CD4-positive, alpha-beta T cell treated with Interferon alpha-2 for 1 hour (primary cell): ENCODE results near the gene JAML.

ENCODE experiments used
- DNase-seq, 2 donors: peaks; one replicate each; pipeline ENCODE4 v3.0.0-alpha.2; 2020 to 2022

JAML gene

DNA sequence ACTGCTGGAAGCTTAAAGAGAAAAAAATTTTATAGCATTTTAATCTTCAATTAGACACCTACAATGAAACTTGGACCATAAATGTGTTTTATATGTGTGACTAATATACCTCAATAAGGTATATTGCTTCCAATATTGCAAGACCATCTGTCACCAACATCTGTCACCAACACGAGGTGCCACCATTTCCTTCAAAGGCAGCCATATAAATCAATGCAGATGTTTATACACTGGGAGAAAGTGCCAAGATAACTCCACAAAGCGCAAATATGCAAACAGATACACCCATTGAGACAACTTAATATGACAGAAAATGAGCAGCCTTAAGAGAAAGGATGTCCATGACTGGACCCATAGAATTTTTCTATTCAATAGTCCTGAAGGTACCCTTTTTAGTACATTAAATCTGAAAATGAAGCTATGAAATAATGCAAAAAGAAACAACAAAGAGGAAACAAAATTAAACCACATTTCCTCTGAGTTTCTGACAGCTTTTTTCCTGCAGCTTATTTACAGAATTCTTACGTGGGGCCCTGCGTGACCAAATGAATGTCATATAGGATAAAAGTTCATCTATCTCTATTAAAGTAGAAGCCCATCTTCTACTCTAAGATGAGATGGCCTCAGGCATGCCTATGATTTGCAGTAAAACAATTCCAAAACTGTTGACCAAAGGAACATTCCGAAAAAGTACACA lies 14.8 kb upstream of the JAML start:
- DNase-seq = no peak

DNA sequence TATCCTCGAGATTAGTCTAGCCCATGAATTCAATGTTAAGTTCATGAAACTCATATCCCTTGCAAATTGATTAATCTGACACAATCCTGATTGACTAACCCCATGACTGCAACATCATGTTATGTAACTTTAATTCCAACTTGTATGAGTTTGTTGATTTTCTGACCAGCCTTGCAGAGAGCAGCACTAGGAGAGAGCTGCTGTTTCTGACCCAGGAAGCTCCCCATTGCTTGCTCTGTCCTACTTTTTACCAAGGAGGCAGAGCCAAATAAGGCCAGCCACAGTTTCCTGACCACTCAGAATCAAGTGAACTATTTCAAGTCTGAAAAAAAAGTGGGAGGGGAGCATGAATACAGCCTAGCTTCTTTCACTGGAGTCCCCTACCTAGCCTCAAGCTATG lies 14.1 kb upstream of the JAML start:
- DNase-seq = no peak

DNA sequence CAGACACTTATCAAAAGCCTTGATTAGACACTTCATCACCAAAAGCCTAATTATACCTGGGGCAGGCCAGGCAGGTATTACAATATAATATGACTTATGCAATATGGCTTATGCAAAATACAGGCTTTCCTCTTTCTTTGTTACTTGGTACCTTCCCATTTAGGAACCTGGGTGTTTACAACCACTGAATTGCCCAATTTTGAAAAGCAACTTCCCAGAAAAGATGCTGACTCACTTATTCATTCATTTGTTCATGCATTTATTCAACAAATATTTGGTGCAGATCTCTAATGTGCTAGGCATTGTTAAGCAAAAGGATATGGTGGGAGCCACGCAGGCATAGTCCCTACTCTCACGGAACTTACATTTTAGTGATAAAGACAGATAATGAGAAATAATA lies 13.6 kb upstream of the JAML start:
- DNase-seq = no peak

- no peak for DNase-seq
Measured at GRCh38 chr11:118236170-118236569, 11.4 kb upstream of the JAML start.

DNA sequence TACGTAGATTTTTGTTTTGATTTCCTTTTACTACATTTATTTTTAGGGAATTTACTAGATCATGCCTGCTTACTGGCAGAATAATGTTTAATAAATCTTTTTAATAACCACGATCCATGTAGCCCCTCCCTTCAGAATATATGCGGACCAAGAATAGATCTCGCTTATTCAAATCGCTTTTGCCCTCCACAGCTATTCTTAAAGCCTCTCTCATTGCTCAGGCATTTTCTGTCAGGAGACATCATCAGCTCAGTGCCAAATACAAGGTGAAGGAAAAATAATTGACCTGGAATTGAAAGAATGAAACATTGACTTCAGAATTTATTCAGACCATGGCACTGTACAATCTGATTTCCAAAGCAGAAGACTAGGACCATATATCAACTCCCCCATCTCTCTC lies 10.0 kb upstream of the JAML start:
- DNase-seq = no peak

DNA sequence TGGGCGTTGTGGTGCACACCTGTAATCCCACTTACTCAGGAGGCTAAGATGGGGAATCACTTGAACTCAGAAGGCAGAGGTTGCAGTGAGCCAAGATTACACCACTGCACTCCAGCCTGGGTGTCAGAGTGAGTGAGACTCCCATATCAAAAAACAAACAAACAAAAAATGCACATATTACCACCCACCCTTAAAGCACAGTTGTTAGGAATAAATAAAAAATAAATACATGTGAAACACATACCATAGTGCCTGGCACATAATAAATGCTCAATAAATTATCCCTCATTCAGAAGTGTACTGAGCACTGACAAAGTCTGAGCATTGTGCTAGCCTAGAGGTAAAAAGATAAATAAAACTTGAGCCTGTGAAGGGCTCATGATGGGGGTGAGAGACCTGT lies 9.0 kb upstream of the JAML start:
- DNase-seq = no peak

GRCh38 chr11:118233377-118233776 lies 8.6 kb upstream of the JAML start:
- no peak for DNase-seq

DNA sequence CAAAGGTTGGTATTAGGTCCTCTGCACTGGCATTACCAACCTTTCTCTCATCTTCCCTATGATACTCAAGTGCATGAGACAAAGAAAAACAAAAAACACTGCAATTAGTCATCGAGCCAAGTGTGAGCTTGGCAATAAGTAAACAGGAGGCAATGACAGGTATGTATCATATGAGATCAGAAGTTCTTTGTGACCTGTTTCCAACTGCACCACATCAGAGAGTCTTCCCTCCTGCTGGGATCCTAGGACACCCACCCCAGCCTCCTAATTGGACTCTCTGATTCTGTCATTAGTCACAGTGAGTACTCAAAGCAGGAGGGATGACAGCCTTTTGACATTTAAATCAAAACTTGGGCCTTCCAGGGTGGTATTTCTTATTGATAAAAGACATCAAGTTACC lies 7.8 kb upstream of the JAML start:
- no peak for DNase-seq

DNA sequence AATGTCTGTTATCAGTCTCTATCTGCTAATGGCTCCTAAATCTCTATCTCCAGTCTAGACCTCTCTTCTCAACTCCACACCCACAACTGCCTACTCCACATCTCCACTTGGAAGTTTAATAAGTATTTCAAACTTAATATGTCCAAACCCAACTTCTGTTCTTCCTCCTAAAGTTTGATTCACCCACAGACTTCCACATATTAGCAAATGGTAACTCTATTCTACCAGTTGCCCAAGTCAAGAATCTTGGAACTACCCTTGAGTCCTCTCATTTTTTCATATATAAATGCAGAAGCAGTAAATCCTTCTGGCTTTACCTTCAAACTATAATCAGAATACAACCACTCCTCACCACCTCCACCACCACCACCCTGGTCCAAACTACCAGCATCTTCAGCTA lies 6.7 kb upstream of the JAML start:
- no peak for DNase-seq

- DNase-seq = peak; percentile 25 to 74
Measured at GRCh38 chr11:118230088-118230487, 5.3 kb upstream of the JAML start.

- no peak for DNase-seq
Measured at GRCh38 chr11:118229274-118229847, 4.5 kb upstream of the JAML start.

- DNase-seq = peak; percentile 14 to 65
Measured at GRCh38 chr11:118227865-118228785, 3.3 kb upstream of the JAML start.

- DNase-seq = no peak
Measured at GRCh38 chr11:118226781-118227180, 2.0 kb upstream of the JAML start.

- peak in 1 of 2 donors; percentile 22 for DNase-seq
Measured at GRCh38 chr11:118226296-118226695, 1.5 kb upstream of the JAML start.

GRCh38 chr11:118223992-118224391 lies 819 bp downstream of the JAML start:
- DNase-seq = no peak

- DNase-seq = no peak
Measured at GRCh38 chr11:118223570-118223969, 1.2 kb downstream of the JAML start.

- no peak for DNase-seq
Measured at GRCh38 chr11:118222437-118222836, 2.4 kb downstream of the JAML start.

- no peak for DNase-seq
Measured at GRCh38 chr11:118221419-118221818, 3.4 kb downstream of the JAML start.

GRCh38 chr11:118219732-118220131 lies 5.1 kb downstream of the JAML start:
- no peak for DNase-seq

- no peak for DNase-seq
Measured at GRCh38 chr11:118219244-118219643, 5.6 kb downstream of the JAML start.

- no peak for DNase-seq
Measured at GRCh38 chr11:118217575-118217974, 7.2 kb downstream of the JAML start.

- DNase-seq = peak; percentile 12 to 55
Measured at GRCh38 chr11:118216621-118217481, 8.0 kb downstream of the JAML start.

- DNase-seq = no peak
Measured at GRCh38 chr11:118215765-118216164, 9.0 kb downstream of the JAML start.
